Activated T-helper 1 cell treated with Interleukin-2 at 50 U/mL for 16 hours (primary cell): ENCODE measurements around the gene FOLR1.
"Not testable (repeated sequence)": the region's sequence is repeated elsewhere in the genome, so short reads cannot be mapped to it uniquely, and the experiment has no call there.

Source experiments
- DNase-seq: peaks from one replicate; pipeline ENCODE4 v3.0.0-alpha.2; 2020; ENCODE audit warnings: low read depth

FOLR1 gene

GRCh38 chr11:72181553-72181958 lies 10.4 kb upstream of the FOLR1 start:
- not testable (repeated sequence) for DNase-seq

GRCh38 chr11:72188267-72188666 lies 3.7 kb upstream of the FOLR1 start:
- no peak for DNase-seq

DNA sequence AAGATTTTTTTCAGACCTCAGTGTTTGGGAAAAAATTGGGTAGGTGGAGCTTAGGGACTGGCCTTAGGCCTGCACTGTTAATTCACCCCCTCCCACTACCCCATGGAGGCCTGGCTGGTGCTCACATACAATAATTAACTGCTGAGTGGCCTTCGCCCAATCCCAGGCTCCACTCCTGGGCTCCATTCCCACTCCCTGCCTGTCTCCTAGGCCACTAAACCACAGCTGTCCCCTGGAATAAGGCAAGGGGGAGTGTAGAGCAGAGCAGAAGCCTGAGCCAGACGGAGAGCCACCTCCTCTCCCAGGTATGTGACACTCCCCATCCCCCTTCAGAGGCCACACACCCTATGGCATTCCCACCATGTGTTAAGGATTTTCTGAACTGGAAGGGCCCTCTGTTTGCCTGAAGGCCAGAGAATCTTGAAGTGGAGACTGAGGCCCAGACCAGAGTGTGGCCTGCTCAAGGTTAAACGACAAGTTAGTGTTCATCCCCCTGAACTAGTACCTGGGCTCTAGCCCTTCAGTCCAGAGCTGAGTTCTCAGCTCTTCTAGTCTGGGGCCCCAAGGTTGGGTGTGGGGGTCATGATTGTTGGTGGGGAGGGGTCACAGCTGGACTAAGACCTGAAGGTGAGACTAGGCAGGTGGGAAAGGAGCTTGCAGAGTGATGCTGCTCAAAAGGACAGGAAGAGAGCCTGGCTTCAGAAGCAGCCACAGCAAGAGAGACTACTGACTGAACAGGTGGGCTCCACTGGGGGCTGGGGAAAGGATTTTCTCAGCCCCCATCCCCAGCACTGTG lies 2.3 kb upstream of the FOLR1 start:
- DNase-seq = no peak

DNA sequence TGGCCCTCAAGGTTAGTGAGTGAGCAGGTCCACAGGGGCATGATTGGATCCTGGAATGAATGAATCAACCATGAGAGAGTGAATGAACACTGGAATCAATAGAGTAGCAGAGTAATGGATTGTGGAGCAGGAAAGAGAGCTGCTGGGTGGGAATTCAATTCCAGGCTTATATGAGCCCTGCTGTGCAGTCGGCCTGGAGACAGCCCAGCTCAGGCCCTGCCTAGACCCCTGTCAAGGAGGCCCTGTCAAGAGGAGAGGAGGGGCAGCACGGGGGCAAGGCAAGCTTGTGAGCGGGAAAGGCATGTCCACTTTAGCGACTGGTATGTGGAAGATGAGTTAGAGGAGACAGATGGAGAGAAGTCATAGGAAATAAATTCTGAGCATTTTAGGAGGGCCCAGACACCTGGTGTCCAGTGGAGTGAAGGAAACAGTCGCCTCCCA lies 1.3 kb upstream of the FOLR1 start:
- no peak for DNase-seq

GRCh38 chr11:72195518-72196270 lies 3.8 kb downstream of the FOLR1 start:
- no peak for DNase-seq

DNA sequence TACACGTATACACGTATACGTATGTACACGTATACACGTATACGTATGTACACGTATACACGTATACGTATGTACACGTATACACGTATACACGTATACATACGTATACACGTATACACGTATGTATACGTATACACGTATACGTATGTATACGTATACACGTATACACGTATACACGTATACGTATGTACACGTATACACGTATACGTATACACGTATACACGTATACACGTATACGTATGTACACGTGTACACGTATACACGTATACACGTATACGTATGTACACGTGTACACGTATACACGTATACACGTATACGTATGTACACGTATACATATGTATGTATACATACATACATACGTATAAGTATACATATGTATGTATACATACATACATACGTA lies 9.5 kb downstream of the FOLR1 start:
- not testable (repeated sequence) for DNase-seq

DNA sequence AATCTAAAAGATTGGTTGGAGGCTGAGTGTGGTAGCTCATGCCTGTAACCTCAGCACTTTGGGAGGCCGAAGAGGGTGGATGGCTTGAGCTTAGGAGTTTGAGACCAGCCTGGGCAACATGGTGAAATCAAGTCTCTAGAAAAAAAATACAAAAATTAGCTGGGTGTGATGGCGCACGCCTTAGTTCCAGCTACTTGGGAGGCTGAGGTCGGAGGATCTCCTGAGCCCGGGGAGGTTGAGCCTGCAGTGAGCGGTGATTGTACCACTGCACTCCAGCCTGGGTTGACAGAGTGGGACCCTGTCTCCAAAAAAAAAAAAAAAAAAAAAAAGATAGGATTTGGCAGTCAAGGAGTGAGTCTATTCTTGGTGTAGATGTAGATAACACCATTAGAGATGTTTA lies 10.6 kb downstream of the FOLR1 start:
- DNase-seq = no peak

- no peak for DNase-seq
Measured at GRCh38 chr11:72203163-72203562, 11.2 kb downstream of the FOLR1 start.

DNA sequence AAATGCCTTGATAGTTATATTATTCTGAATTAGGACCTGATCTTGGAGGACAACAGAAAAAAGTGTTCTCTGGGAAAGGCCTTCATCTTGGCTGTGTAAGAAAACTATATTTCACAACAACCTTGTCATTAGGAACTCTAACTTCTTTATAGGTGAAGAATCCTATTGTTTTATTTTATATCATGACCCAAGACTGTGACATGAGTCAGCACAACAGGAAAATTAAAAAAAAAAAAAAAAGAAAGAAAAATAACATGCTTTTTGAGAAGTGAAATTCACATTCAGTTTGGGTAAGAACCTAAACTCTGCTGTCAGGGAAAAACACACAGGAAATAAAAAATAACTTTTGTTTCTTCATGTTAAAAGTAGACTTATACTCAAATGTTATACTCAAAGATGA lies 12.9 kb downstream of the FOLR1 start:
- no peak for DNase-seq

GRCh38 chr11:72206794-72207193 lies 14.9 kb downstream of the FOLR1 start:
- not testable (repeated sequence) for DNase-seq

DNA sequence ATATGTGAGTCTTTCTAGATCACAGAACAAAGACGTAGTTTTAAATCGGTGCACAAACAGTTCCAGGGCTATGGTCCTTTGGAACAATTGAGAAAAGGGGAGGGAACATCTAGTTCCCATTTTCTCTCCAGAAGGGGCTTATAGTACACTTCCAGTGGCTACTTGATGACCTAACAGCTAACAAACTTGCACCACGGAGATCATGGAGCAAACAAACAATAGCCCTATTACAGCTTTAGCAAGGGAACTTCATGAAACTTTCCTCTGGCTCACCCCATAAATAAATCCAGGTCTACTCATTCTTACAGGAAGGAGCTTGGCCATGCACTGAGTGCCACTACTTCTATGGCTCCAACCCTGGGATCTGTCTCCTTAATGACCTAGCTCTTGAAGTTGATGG lies 16.3 kb downstream of the FOLR1 start:
- DNase-seq = no peak

GRCh38 chr11:72209101-72209500 lies 17.2 kb downstream of the FOLR1 start:
- no peak for DNase-seq

GRCh38 chr11:72216638-72217037 lies 24.7 kb downstream of the FOLR1 start, which contains the start of gene FOLR2:
FOLR2 (plus strand) TSS chr11:72216794; CDS start chr11:72218585, 1,791 bp downstream.
- no peak for DNase-seq

GRCh38 chr11:72217841-72218240 lies 25.9 kb downstream of the FOLR1 start:
- DNase-seq = no peak

DNA sequence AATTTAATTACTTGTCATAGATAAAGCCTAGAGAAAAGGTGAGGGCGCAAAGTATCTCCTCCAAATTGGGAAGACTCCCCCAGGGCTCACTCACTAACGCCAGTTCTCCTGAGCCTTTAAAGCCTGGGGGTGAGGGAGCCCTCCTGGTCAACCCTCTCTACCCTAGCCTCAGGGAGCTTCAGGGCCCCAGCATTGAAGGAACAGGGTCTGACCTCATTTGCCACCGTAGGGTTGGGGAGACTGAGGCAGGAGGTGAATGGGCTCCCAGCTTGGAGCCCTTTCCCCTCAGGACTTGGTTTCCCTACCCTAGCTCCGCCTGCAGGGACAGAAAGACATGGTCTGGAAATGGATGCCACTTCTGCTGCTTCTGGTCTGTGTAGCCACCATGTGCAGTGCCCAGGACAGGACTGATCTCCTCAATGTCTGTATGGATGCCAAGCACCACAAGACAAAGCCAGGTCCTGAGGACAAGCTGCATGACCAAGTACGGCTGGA lies 26.4 kb downstream of the FOLR1 start:
- DNase-seq = no peak

GRCh38 chr11:72220696-72221363 lies 28.9 kb downstream of the FOLR1 start:
- DNase-seq = no peak

- no peak for DNase-seq
Measured at GRCh38 chr11:72221386-72222075, 29.6 kb downstream of the FOLR1 start.

GRCh38 chr11:72222106-72222891 lies 30.4 kb downstream of the FOLR1 start:
- DNase-seq = no peak

GRCh38 chr11:72222907-72223614 lies 31.1 kb downstream of the FOLR1 start:
- DNase-seq = peak; percentile 92
